Measurements from ENCODE around the gene SPATA3.
"Not testable (repeated sequence)": the region's sequence is repeated elsewhere in the genome, so short reads cannot be mapped to it uniquely, and the experiment has no call there.

SPATA3 gene

DNA sequence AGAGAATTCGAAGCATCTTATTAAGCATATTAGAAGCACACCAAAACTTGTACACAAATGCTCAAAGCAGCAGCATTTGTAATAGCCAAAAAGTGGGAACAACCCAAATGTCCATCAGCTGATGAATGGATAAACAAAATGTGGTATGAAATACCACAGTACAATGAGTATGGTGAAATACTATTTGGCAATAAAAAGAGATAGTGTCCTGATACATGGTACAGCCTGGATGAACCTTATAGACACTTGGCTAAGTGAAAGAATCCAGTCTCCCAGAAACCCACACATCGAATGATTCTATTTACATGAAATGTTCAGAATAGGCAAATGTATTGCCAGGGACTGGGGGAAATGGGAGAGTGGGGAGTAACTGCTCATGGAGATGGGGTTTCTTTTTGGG is 3.0 kb downstream of the SPATA3 start:
- no peak for DNase-seq (ENCODE audit: low spot score)

DNA sequence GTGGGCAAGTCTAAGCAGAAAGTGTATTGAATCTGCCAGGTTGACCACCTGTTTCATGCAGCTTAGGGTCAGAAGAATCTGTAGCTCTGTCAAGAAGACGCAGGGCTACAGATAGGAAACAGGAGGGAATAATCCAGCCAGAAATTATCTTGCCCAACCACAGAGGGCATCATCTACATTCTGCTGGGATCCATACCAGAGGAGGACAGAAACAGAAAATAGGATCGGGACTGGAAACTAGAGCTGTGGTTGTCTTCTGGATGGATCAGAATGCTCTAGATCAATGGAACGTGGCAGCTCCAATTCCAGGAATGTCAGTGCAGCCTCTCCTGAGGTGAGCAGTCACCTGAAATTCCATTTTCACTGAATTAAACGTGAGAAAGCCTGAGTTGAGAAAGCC is 3.6 kb downstream of the SPATA3 start:
- DNase-seq (ENCODE audit: low spot score) = no peak

DNA sequence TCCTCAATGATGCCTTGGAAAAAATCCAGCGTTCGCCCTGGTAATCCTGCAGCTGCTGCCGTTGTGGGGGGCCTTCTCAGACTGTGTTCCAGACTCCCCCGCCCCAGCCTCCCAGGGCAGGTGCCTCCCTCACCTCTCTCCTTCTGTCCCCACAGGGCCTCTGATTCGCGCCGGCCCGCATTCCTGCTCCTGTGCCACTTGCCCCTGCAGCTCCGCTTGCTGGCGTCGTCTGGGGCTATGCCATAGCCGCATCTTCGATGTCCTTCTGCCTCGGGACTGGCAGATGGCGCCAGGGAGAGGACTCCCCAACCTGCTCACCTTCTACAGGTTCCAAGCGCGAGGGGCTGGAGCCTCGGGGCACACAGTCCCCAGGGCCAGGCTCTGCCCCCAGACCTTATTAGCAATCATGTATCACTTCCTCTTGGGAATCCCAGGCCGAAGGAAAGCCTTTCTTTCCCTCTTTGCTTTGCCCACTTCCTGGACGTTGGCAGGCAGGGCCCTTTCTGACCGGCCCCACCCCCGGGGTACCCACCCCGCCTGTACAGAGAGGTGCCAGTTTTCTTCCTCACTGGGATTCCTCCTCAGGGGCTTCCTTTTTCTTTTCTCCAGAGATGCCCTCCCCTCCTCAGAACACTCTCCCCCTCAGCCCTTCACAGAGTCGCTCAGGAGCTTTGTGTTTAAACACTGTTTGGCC is 4.4 kb downstream of the SPATA3 start:
- DNase-seq (ENCODE audit: low spot score) = no peak

DNA sequence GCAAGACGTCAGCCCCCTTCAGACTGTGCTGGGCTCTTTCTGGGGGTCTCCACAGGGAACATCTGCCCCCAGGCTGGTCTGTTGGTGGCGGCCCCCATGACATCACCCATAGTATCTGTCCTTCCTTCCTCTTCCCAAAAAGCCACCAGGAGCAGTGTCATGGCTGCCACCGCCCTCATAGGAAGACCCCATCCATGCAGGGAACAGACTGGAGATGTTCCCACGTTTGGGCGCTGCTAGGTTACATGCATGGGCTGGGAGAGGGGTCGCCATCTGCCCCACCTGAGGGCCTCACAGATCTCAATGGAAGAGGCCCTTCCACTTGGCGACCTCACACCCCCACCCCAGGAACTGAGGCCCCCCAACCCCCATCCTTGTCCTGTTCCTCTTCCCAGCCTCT is 5.1 kb downstream of the SPATA3 start:
- no peak for DNase-seq (ENCODE audit: low spot score)

DNA sequence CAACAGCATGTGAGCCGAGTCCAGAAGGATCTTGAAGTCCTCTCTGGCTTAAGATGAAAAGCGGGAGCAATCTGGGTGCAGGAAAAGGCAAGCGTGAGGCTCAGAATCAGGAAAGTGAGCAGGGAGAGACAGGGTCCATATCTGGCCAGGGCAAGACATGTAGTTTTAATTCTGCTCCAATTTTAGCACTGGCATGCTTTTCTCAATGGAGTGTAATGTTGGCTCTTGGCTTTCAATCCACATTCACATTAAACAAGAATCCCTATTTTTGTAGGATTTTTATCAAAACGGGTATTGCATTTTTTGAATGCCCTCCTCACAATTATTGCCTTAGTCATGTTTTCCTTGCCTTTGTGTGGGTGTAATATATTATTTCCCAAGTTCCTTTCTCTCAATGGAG is 6.0 kb downstream of the SPATA3 start:
- DNase-seq (ENCODE audit: low spot score) = no peak

DNA sequence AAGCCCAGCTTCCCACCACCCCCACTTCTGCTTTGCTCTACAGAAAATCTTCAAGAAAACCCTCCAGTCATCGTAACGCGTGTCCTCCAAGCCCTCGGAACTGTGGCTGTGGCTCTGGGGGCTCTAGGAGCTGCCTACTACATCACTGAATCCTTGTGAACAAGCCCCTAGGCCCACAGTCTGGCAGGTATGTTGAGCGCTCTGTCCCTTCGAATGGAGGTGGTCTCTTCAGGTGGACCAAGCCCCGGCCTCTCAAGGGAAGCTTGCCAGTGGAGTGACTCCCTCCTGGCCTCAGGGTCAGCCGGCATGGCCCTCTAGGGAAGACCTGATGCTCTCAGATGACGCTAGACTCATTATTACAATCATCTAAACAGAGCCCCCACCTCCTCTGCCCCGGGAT is 6.7 kb downstream of the SPATA3 start:
- DNase-seq (ENCODE audit: low spot score) = no peak

DNA sequence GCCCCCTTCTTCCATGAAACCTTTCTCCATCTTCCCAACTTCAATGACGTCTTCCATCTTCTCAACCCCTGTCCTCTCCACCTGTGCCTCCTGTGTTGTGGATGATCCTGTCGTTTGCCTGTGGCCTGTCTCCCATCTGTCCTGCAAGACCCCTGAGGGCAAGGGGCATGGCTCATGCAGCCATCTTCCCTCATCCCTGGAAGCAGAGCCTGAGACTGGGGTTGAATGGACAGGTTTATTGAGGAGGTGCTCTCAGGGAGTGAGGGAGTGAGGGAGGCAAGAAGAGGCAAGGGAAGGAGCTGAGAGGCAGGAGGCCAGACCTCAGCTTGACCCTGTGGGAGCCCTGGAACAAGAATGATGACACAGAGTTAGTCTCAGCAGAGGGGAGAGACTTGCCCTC is 7.3 kb downstream of the SPATA3 start:
- DNase-seq (ENCODE audit: low spot score) = no peak

DNA sequence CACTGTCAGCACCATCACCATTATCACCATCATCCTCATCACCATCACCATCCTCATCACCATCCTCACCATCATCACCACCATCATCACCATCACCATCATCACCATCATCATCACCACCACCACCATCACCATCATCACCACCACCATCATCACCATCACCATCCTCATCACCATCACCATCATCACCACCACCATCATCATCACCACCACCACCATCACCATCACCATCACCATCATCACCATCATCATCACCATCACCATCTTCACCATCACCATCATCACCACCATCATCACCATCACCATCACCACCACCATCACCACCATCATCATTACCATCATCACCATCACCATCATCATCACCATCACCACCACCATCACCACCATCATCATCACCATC is 9.0 kb downstream of the SPATA3 start:
- DNase-seq (ENCODE audit: low spot score) = not testable (repeated sequence)

DNA sequence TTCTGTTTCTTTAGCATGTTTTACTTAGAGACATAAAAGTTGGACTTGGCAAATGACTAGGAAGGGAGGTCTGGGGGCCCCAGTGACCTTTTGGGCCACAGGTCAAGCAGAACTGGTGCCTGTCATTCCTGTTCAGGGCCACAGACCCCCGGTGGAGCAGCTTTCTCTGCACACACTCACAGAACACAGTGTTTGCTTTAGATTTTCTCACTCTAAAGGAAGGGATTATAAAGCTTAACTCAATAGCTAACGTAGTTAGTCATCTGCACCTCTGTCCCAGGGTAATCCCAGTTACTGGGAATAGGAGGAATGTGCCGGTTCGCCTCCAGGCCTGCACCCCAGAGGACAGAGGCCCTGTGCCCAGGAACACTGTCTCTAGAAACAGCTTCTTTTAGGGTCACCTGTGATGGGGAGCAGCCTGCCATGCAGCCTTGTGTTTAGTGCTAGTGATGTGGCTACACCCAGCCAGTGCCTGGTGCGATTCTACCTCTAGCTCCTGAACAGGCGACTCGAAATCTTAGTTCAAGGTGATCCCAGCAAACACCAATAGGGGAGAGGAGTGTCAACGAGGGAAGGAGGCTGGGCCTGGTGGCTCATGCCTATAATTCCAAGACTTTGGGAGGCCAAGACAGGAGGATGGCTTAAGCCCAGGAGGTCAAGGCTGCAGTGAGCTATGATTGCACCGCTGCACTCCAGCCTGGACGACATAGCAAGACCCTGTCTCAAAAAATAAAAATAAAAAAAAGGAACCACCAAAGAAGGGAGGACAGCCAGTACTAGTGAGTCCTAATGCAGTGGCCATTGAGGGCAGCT is 11.6 kb downstream of the SPATA3 start:
- DNase-seq (ENCODE audit: low spot score) = no peak

DNA sequence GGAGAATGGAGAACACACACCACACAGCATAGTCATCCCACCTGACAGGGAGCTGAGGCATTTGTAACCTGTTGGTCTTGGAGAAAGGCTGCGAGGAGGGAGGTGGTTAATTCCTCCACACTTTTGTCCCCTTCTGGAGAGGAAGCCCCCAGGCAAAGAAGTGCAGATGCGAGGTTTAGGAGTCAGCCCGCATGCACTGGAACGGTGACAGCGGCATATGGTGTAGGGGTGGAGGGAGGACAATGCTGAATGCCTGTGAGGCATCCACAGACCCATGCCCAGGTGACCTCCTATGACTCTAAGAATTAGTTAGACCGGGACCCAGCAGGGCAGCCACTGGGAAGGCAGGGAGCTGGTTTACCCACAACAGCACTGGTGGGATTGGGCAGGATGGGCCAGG is 12.2 kb downstream of the SPATA3 start:
- DNase-seq (ENCODE audit: low spot score) = no peak

DNA sequence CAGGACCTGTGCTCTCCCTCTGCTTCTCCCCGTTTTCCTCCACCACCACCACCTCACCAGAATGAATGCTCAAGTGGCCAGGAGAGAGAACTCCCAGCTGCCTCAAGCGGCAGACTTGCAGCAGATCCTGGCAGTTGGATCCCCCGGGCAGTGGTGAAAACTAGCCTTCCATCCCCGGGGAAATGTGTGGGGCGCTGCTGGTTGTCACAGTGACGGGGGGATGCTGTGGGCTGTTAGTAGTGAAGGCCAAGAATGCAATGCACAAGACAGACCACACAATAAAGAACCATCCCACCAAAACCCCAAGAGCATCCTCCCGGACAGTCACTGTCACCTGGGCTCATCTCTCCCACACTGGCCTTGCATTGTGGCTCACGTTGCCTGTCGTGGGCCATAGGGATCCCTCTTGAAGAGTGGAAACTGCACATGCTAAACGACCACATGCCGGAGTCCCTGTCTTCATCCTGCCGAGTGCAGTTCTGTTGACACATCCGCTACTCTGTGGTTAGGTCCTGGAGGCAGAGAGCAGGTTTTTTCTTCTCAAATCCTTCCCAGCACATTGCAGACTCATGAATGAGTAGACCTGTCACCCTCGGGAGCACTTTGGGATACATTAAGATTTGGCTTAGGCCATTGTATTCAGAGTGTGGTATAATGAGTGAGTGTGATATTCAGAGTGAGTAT is 13.5 kb downstream of the SPATA3 start:
- DNase-seq (ENCODE audit: low spot score) = no peak

DNA sequence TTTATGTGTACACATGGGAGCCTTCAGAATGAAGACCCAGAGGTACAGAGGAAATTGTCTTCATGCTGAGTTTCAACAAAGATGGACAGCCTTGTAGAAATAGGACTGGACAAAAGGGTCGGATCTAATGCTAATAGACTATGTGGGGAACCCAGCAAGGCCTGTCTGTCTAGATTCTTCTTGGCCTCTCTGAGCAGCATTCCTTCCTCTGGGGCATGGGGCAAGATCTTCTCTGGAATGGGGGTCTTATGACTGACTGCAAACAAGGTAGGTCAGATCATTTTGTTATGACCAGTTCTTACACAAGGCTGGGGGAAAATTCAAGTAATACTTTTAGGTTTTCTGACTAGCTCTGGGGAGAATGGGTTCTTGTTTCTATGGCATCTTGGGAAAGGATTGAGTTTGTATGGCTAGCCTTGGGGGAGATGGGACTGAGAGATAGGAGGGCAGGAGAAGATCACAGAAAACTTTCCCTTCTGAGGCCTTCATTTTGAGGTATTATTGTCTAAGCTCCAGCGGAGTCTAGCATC is 14.3 kb downstream of the SPATA3 start:
- DNase-seq (ENCODE audit: low spot score) = no peak

DNA sequence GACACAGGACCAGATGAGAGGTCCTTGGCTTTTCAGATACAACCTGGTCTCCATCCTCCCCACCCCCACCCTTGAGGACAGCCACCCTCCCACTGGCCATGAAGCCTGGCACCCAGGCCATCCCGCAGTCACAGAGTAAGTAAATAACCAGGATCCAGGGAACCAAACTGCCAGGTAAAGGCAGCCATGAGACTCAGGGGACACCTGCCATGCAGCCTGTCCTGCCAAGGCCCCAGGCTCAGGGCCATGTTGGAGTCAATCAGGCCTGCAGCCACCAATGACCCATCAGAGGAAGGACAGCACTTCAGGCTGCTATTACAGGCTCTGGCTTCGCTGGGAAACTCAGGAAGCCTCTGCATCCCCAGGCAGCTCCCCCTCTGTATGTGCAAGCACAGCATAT is 15.6 kb downstream of the SPATA3 start:
- no peak for DNase-seq (ENCODE audit: low spot score)

DNA sequence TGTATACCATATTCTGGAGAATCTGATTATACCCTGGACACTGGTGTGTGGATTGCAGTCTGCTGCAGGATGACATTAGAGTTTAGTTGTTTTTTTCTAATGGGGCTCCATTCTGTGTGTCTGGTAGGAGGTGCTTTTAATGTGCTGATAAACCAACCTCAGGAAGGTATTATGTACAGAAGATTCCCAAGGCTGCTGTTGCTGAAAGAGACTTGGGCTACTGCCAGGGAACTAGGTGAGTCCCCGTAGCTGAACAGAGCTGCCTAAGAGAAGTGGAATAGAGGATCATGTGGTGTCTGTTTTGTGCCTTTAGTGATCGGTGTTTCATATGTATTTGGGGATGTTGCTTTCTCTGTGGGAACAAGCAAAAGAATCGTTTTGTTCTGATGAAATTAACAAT is 16.5 kb downstream of the SPATA3 start:
- DNase-seq (ENCODE audit: low spot score) = no peak

DNA sequence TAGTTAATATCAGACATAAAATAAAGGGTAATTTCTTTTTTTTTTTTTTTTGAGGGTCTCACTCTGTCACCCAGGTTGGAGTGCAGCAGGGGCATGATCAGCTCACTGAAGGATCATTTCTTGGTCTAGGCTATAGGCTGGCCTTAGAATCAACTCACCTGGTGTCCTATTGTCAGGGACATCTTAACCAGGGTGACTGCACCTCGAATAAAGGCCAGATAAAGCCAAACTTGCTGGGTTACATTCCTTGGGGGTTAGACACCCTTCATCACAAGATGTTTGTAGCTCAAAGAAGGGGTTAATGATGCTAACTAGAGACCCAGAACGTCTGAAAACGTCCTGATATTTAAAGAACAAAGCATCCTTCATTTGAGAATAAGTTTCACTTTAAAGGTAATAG is 17.9 kb downstream of the SPATA3 start:
- no peak for DNase-seq (ENCODE audit: low spot score)

DNA sequence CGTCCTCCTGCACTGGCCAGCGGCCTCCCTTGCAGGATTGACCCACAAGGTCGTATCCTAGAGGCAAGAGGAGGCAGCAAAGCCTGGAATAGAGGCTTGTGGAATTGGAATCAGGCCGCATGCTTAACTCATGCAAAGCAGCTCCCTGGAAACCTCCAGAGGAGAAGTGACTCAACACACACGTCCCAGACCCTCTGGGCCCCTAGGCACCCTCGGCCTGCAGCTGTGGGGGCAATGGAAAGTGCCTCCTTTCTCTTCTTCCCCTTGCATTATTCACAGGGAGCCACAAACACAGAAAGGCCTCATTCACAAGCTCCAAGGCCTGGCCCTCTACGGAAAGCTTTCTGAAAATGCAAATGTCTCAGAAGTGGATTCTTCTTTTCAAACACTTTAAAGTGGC is 19.6 kb downstream of the SPATA3 start:
- no peak for DNase-seq (ENCODE audit: low spot score)

DNA sequence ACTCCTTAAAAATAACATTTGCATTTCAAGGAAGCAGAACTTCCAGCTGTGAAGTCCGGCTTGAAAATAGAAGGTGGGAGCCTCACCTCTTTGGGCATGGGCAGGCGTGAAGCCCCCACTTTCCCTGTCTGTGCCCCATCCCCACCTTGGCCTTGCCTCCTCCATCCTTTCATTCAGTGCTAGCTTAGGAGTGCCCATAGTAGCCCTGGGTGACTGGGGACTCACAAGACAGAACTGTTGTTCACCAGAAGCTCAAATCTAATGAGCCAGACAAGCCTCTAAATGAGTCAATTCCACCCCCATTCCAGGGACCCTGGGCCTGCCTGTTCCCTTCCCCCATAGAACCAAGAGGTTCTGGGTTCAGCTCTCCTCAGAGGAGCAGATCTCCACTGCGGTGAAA is 20.0 kb downstream of the SPATA3 start:
- no peak for DNase-seq (ENCODE audit: low spot score)

DNA sequence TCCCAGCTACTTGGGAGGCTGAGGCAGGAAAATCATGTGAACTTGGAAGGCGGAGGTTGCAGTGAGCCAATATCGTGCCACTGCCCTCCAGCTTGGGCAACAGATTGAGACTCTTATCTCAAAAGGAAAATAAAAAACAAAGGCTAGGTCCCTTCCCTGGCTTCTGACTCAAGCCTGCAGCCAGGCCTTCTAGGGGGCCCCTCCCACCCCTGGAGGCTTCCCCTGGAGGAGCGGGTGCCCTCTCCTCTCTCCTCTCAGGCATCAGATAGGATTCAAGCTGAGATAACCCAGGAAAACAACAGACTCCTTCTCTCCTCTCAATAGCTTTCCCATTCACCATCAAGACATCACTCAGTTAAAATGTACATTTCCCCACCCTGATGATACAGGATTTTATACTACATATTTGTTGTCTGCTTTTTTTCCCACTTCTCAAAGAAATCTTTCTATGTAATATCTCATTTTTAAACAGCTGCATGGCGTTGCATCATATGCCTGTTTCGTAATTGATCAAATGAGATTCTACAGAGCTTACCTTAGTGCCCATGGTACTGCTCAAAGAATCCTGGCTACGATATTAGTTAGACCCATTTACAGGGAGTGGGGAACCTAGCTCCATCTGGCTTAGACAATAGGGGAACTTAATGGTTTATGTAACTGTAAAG is 20.8 kb downstream of the SPATA3 start:
- no peak for DNase-seq (ENCODE audit: low spot score)

DNA sequence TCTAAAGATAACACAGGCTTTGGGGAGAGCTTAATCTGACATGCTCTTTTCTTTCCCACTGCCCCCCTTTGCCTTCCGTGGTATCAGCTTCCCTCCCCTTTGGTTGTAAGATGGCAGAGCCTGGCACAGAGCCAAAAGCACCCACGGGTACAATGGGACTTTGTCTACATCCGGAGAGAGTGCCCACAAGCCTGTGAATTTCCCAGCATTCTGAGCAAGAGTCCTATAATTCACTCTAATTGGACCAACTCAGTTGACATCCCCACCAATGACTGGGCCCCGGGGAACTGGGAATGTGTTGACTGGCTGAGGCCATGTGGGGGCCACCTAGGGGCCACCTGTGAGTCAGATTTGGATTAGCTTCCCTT is 21.3 kb downstream of the SPATA3 start:
- no peak for DNase-seq (ENCODE audit: low spot score)

DNA sequence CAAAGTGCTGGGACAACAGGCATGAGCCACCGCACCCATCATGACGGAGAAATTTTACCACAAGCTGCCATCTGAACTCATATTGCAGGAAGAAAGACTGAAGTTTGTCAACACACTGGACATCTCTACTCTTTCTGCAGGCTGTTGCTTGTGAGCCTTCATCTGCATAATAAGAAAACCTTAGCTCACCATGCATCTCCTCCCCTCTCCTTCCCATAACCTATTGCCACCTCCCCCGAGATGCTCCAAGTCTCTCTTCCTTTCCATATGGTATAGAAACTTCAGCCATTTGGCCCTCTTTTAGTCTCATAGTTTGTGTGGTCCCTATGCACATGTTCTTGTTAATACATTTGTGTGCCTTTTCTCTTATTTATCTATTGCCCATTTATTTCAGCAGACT is 22.3 kb downstream of the SPATA3 start:
- DNase-seq (ENCODE audit: low spot score) = no peak

DNA sequence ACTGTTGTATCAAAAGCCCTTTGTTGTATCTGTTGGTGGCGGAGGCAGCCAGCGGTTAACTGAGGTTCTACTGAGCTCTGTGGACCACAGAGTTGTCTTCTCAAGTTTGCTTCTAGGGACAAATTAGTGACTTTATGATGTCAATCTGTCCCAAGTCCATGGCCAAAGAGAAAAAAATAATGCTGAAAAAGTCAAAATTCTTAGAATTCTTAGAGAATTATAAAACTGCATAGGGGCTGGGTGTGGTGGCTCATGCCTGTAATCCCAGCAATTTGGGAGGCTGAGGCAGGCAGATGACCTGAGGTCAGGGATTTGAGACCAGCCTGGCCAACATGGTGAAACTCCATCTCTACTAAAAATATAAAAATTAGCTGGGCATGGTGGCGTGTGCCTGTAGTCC is 29.1 kb downstream of the SPATA3 start:
- not testable (repeated sequence) for DNase-seq (ENCODE audit: low spot score)

DNA sequence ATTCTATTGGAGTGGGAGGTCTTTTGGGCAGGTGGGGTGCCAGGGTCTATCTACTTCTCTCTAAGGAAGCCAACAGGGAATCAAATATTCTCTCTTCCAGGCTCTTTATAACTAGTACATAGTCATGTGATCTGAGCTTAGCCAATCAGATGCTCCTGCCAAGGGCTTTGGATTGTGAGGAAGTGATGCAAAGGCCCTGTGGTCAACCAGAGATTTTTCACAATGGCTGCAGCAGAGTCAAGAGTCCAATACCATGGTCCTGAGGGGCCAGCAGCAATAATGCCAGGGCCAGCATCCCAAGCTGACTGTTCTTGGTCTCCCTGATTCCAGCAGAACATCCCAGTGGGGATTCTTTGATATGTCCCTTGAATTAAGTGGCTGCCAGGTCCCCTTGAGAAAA is 33.0 kb downstream of the SPATA3 start:
- DNase-seq (ENCODE audit: low spot score) = no peak

DNA sequence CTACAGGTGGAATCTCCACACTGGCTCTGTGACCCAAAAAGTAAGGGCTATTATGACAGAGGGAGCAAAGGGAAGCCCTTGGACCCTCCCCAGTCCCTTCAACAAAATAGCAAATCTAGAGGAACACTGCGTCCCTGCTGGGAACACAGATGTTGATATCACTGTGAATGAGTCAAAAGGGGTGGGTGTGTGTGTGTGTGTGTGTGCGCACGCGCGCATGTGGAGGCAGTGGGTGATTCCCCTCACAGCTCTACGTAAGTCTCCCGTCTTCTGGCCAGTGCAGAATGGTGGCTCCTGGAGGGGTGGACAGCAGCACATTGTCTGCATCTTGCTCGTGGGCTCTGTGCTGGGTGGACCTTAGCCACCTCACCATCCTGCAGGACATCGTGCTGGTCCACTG is 33.6 kb downstream of the SPATA3 start:
- no peak for DNase-seq (ENCODE audit: low spot score)

Data from hepatic stellate cell (primary cell).